Activated CD4-positive, alpha-beta T cell treated with anti-CD3 and anti-CD28 coated beads for 48 hours (primary cell): ENCODE measurements around the gene ZFP36L2.
A peak's percentile ranks its signal among the peaks of the same experiment; 100 is the strongest.

Source experiments
- DNase-seq: peaks from one replicate; pipeline ENCODE4 v3.0.0-alpha.2; 2020

ZFP36L2 gene

GRCh38 chr2:43226558-43226954 is at the start of gene ZFP36L2:
TSS of gene ZFP36L2 (minus strand) at chr2:43226606. CDS start at chr2:43226315, 291 bp downstream.
- peak; percentile 96 for DNase-seq

GRCh38 chr2:43274721-43275120 is 48.3 kb upstream of the ZFP36L2 start:
- no peak for DNase-seq

- DNase-seq: no peak
Observed at GRCh38 chr2:43274055-43274454, 47.6 kb upstream of the ZFP36L2 start.

- peak; percentile 13 for DNase-seq
Observed at GRCh38 chr2:43273529-43273928, 47.1 kb upstream of the ZFP36L2 start.

- DNase-seq: no peak
Observed at GRCh38 chr2:43270930-43271615, 44.7 kb upstream of the ZFP36L2 start.

- no peak for DNase-seq
Observed at GRCh38 chr2:43270461-43270860, 44.1 kb upstream of the ZFP36L2 start.

GRCh38 chr2:43269706-43270105 is 43.3 kb upstream of the ZFP36L2 start:
- DNase-seq: peak; percentile 13

GRCh38 chr2:43269074-43269572 is 42.7 kb upstream of the ZFP36L2 start:
- no peak for DNase-seq

GRCh38 chr2:43268066-43268953 is 41.9 kb upstream of the ZFP36L2 start:
- DNase-seq: no peak

GRCh38 chr2:43267381-43267780 is 41.0 kb upstream of the ZFP36L2 start:
- no peak for DNase-seq

GRCh38 chr2:43266711-43267111 is 40.3 kb upstream of the ZFP36L2 start:
- DNase-seq: no peak

- no peak for DNase-seq
Observed at GRCh38 chr2:43265421-43265820, 39.0 kb upstream of the ZFP36L2 start.

GRCh38 chr2:43265001-43265400 is 38.6 kb upstream of the ZFP36L2 start:
- no peak for DNase-seq

- DNase-seq: no peak
Observed at GRCh38 chr2:43262951-43263350, 36.5 kb upstream of the ZFP36L2 start.

- no peak for DNase-seq
Observed at GRCh38 chr2:43262239-43262638, 35.8 kb upstream of the ZFP36L2 start.

GRCh38 chr2:43259512-43259911 is 33.1 kb upstream of the ZFP36L2 start:
- DNase-seq: no peak

GRCh38 chr2:43258547-43259156 is 32.2 kb upstream of the ZFP36L2 start:
- DNase-seq: no peak

- DNase-seq: no peak
Observed at GRCh38 chr2:43255296-43255910, 29.0 kb upstream of the ZFP36L2 start.

GRCh38 chr2:43254331-43254730 is 27.9 kb upstream of the ZFP36L2 start:
- no peak for DNase-seq

GRCh38 chr2:43251171-43251731 is 24.8 kb upstream of the ZFP36L2 start:
- DNase-seq: no peak

- DNase-seq: no peak
Observed at GRCh38 chr2:43250015-43250414, 23.6 kb upstream of the ZFP36L2 start.

GRCh38 chr2:43248621-43249020 is 22.2 kb upstream of the ZFP36L2 start:
- no peak for DNase-seq

GRCh38 chr2:43246641-43247040 is 20.2 kb upstream of the ZFP36L2 start:
- no peak for DNase-seq
